HG03520 (cell line): ENCODE measurements around the gene ALDH3A1.

Experiments
- ATAC-seq: cut with Tn5 transposase; IDR thresholded peaks from one replicate; pipeline ENCODE4 v1.9.1; 2021; ENCODE audit warnings: mild to moderate bottlenecking, moderate library complexity; ENCODE audit not compliant: unreplicated experiment

ALDH3A1 gene

DNA sequence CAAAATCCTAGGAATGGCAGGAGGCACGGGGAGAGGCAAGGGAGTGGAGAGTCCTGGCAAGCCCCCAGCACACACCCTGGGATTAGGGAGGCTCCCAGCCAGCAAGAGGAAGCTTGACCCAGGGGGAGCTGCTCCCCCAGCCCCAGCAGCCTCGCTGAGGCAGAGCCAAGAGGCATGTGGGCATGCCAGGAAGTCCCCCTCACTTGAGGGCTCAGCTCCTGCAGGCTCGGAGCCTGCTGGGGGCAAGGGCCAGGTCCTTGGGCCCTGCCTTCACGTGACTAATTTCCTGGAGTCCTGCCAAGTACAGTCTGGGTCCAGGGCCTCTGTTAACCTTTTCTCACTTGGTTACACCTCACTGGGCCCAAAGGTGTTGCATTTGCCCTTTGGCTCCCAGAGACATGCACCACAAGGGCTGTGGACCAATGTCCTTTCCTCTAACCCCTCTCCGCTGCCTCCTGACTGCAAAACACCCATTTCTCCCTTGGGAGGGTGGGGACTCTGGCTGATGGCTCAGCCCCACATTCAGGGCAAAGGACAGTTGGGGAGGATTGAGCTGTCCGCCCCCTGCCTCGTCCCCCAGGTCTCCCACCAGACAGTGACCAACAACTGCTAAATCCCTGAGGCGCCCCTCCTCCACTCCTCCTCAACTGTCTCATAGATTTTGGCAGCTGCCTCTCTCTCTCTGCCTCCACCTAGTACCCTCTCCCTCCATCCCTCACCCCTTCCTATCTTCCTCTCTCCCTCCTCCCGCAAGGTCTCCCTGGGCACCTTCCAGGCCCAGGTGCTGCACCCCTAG, 27.3 kb downstream of the ALDH3A1 start:
- no peak for ATAC-seq

DNA sequence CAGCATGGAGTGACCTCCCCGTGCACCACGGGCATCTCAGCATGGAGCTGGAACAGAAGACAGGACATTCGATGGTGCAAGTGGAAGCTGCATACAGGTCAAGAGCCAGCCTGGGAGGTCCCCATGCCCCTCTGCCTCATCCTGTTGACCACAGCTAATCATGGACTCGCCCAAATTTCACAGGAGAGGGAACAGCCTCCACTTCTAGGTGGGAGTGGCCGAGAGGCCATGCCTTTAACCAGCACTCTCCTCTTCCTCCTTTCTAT, 28.0 kb downstream of the ALDH3A1 start:
- no peak for ATAC-seq

DNA sequence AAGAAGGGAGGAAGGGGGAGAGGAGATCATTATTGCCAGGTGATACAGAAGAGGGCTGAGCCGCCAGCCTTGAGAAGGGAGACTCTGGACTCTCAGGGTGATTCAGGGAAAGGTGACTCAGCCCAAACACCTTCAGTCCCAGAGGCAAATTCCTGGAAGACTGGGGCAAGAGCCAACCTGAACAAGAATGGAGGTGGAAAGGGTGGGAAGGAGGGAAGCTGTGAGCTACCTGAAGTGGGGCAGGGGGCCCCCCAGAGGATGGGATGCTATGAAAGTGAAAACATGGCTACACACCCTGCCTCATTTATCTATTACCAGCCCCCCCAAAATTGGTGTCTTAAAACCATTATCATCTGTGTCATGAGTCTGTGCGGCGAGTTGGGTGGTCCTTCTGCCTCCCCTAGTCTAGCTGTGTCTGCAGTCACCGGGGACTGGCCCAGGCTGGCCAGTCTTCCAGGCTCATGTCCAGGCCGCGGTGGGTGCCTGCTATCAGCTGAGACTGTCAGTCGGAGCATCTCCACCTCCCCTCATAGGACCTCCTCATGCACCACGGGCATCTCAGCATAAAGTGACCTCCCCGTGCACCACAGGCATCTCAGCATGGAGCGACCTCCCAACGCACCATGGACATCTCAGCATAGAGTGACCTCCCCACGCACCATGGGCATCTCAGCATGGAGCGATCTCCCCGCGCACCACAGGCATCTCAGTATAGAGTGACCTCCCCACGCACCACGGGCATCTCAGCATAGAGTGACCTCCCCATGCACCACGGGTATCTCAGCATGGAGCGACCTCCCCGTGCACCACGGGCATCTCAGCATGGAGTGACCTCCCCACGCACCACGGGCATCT, 28.5 kb downstream of the ALDH3A1 start:
- ATAC-seq = no peak

DNA sequence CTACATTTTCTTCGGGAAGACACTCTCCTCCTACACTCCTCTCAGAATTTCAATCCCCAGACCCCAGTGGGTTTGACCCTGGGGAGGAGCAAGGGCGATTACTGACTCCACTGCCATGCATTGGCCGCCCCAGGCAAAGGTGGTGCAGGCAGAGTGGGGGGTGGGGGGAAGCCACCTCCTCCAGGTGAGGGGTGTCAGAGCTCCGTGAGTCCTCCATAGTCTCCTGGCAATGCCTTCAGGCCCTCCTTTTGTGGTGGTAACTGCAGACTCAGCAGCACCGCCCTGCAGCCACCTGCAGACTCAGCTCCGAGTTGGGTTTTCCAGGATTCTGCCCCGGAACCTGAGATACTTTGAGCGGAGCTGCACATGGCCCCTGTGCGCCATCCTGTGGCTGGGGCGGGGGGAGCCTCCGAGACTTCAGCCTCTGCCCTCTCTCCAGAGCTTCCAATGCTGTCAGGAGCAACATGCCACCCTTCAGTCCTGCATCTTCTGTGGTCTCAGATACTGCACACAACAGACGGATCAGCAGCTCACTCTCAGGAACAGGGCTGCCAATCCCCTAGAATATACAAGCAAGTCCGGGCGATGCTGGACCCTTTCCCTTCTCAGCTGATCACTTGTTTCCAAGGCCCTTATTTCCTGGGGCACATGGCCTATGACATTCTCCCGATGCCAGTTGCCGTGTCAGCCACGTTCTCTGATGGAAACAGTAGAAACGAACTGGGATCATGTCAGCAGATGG, 29.3 kb downstream of the ALDH3A1 start:
- no peak for ATAC-seq

DNA sequence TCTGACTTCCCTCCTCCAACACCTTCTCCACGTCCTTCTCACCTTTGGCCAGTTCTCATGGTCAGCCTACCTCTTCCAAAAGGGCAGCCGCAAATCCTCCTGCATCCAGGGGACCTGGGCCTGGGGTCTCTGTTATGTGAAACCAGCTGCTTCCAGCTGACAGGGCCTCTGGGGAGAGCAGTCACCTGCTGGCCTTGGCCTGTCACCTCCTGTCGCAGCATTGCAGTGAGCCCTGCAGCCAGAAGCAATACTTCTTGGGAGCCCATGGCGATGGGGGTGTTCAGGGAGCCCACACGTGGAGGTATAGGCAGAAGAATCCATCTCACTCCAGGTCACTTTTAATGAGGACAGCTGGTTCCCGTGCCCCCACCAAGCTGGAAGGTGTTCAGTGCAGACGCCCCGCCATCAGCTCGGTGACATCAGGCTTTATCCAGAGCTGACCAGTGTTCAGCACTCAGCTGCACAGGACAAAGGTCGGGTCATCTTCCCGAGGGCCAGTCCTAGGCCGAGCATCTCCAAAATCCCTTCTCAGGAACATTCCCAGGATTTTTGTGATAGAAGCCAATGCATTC, 30.0 kb downstream of the ALDH3A1 start:
- ATAC-seq = no peak

DNA sequence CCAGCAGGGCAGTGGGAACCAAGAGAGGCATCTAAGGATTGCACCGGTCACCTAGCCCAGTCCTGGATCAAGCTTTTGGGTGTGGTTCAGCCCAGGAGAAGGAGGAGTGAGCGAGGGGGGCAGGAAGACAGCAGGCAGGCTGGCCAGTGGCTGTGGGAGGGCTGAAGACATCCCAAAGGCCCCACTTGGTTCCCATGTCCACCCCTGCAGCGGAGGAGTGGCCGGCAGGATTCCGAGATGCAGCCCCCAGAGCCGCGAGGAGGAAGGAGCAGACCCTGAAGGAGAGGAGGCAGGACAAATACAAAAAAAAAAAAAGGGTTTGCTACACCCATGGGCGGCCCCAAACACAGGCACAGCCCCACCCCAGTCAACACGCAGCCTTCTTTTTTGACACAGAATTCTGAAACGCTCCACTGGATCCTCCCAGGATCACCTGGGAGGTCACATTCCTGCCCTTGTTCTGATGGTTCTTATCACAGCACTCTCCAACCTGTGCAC, 30.6 kb downstream of the ALDH3A1 start:
- no peak for ATAC-seq

DNA sequence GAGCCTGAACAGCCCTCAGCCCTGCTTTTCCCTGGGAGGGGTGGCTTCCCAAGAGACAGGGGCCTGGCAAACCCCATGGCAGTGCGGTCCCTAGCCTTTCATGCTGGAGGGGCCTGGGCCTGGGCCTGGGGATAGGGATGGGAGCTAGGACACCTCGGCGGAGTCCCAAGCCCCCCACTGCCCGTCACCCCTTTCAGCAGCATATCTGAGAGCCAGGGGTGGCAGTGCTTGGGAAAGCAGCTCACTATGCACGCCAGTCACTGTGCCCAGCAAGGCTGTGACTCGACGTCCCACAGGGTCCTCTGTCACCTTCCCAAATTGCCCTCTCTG, 31.1 kb downstream of the ALDH3A1 start:
- ATAC-seq = no peak

DNA sequence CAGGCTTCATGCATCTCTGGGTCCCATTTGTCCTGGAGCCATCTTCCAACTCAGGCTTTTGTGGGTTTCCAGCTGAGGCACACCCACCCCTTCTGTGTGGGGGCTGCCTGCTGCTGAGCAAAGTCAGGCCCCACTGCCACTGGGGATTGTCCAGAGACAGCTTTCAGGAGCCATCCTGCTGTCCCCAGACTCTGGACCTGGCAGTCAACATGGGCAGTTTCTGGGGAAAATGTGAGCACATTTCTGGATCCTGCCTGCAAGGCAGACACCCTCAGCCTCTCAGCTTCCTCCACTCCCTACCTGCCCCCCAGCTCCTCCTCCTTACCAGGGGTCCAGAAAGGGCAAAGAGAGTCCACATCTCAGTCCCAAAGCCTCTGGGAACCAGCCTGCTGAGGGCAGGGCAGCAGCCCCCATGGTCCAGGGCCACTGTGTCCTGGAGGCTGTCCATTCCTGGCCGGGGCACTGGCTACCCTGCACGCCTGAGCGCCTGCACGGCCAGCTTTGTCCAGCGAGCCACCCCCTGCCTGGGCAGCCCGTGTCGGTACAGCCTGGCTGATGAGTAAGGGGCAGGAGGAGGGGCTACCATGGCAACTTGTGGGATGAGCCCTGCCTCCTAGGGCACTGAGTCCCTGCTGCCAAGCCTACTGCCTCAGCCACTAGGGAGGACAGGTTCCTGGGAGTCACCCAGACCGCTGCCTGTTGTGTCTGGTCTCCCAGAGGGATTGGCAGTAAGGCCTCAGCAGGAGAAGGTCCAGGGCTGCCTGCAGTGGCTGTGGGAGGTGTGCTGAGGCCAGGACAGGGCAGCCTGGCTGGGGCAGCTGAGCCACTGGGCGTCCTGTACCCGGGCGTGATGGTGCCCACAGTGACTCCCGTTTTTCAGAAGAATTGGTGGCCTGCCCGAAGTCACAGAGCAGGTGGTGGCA, 31.7 kb downstream of the ALDH3A1 start, which contains the start of gene SLC47A2:
TSS of gene SLC47A2 (minus strand) at position 477 of the 923 bp plus-strand sequence. CDS start at position 448, 29 bp downstream.
- no peak for ATAC-seq

DNA sequence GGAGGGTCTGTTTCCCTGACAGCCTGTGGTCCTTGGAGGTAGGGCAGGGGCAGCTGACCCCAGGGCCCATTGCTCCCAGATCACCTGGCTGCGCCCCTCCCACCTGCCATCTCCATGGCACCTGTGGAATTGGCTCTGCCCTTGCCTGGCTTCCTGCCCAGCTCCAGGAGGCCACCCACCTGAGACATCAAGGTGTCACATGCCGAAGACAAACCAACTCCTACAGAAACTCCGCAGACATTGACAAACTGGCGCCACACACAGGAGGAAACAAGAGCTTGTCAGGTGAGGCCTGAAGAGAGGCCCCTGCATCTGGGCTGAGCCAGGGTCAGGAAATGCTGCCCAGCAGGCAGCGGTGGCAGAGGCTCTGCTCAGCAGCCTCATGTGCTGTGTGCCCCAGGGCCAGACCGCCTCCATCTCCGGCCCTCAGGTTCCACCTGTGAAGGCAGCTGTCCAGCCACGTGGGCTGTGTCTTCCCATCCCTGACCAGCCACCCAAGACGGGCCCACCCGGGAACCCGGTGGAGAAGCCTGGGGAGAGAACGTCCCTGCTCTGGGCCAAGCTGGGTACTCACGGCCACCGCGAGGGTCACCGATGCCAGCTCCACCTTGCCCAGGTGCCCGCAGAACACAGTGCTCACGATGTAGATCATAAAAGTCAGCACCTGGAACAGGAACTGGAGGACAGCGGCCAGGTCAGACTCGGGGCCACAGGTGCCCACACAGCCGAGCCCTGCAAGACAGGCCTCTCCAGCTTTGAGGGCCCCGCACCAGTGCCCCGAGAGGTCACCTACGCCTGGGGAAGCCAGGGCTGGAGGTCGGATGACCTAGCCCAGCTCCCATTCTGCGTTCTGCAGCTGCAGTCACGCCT, 33.3 kb downstream of the ALDH3A1 start:
- ATAC-seq = no peak

DNA sequence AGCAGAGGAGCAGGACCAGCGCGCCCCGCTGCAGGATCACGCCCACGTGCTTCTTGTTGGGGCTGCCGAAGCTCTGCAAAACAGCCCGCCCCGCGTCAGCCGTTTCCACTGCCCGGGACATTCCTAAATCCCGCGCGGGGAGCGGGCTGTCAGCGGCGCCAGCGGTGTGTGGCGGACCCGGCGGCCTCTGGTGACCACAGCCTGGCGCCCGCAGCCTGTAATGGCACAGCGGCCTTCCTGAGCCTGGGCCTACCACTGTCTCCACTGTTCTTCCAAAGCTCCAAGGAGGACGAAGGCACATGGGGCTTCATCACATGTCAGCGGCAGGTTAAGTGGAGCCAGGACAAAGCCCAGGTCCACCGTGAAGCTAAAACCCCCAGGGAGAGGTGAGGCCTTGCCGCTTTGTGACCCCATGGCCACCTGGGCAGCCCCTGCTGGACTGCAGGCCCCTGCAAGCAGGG, 34.2 kb downstream of the ALDH3A1 start:
- ATAC-seq = no peak

DNA sequence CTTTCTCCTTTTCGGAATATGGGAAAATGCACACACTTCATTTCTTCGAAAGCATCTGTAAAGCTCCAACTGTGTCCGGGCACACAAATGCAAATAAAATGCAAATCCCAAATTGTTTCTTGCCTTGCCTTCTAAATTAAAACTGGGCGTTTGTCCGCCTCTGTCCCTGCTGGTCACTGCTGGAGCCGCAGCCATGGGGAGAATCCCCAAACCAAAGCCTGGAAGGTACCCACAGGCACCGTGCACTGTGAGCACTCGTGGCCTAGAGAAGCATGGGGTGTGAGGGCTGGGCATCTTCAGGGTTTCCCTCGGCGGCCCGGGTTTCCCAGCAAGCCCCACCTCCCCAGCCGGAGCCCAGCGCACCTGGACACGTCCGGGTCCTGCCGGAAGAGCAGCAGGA, 34.6 kb downstream of the ALDH3A1 start:
- no peak for ATAC-seq

DNA sequence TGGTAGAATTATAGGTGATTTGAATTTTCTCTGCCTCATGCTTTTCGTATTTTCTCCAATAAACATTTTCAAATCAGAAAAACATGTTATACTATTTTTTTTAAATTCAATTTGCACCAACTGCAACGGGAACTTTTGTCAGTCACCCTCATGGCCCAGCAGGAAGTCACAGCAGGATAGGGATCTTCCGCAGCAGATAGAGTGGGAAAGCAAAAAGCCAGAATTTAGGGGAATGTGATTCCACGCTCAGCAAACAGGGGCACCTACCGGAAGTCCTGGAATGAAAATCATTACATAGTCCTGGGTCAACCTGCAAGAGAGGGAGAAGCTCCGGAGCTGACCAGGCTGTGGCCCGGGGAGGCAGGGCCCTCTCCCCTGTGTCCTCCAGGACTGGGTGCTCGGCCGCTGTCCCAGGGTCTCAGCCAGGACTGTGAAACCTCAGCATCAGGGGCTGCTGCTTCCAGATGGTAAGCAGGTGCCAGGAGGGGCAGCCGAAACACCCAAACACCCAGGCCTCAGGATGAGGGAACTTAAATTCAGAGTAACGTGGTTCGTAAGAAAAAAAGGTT, 35.6 kb downstream of the ALDH3A1 start:
- no peak for ATAC-seq

DNA sequence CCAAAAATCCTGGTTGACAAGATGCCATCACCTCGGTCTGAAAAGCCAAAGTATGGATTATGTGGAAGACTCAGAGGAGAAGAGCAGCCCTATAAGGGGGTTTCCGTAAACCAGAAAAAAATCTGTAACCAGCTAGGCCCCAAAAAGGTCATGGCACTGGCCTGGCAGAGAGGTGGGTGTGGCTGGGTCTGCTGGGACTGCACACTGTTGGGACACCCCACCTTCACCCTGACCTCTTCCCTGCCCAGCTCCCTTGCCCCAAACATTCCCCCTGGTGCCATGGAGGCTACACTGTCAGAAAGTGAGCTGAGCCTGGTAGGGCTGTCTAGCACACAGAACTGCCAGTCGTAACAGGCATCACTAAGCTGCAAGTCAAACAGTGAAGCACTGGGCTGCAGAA, 38.3 kb downstream of the ALDH3A1 start:
- ATAC-seq = no peak

DNA sequence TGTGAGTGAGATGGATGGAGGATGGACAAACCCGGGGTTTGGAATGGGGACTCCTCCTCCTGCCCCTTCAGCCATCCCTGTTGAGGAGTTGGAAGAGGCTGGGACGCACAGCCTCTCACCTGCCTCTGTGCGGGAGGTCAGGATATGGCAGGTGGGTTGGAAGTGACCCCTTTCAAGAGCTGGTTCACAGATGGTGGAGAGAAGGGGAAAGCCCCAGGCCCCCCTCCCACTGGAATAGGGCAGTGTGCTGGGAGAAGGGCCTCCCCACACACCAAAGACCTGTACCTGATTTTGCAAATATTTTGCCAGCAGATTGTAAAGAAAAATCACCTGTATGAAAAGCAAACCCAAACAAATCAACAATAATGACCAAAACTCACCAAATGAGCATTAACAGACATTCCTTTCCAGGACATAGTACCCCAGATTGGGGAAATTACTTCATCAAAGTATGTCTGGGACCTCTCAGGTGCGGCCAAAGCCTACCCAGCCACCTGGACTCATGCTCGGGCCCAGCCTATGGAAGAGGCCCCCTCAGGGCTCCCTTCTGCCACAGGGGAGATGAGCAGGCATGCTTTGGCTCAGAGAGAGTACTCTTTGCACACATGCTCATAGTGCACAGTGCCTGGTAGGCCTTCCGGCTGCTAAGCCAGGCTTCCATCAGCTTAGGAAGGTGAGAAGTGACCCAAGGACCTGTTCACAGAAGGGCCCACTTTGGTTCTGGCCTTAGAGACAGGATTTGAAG, 39.5 kb downstream of the ALDH3A1 start:
- ATAC-seq = no peak

DNA sequence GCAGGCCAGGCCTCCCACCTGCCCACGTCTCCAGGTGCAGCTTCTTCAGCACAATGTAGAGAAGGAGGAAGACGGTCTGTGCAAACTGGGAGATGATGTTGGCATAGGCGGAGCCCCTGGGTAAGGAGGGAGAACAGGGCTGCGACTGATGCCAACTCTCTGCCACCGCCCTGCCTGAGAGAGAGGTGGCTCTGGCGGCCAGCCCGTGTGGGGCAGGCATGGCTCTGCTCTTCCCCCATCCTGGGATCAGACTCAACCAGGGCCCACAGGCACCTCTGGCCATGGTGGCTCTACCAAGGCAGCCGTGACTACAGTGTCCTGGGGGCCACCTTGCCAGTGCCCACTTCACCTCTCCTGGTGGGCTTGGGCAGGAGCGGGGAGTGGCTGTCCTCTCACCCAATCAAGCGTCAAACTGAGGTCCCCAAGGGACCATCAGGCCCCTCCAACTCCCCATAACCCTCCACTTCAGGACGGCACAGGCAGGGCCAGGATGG, 40.3 kb downstream of the ALDH3A1 start:
- ATAC-seq = no peak

DNA sequence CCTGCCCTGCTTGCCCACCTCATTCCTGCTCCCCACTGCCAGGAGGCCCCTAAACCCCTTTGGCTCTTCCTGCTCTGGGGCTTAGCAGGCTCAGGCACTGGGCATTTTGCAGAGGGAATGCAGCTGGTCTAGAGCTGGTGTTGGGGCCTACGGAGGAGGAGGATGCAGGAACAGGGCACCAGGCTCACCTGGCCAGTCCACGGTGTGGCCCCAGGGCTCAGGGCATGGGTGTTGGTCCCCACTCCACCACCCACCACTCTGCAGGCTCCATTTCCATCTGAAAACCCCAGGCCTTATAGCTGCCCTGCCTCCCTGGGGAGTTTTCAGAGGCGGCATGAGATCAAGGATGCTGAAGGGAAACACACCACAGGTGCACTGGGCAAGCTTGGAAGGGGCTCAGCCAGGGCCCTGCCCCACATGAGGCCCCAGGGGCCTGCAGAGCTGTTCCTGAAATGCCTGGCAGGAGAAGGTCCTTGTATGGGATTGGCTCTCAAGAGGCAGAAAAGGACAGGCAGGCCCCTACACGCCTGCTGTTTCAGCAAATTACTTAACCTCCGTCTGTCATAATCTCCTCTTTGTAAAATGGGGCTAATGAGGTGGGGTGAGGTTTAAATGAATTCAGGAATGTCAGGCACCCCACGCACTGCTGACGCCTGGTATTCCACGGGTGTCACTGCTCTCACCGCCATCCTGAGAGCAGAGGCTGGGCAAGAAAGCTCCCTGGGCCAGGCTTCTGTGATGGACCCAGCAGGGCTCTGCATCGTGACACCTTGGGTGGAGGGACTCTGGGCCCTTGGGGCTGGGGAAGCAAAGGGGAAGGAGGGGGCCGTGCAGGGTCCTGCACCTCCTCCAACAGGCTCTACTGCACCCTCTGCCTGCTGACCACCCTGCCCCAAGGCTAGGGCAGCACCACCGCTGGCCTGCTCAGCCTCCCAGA, 41.0 kb downstream of the ALDH3A1 start:
- no peak for ATAC-seq
